Omental fat pad (tissue), 4 donors: Measurements from ENCODE around the gene LLPH. TPM values are rescaled to one million over a fixed set of nuclear protein-coding genes. Genes with fewer than 3 reads are reported as not detected.

Experiments used
- ATAC-seq: fragments of 150-250 bp; one replicate; pipeline ENCODE4 v1.9.1; 2016; ENCODE audit warnings: mild to moderate bottlenecking, moderate library complexity; ENCODE audit not compliant: low FRiP score
- DNase-seq: peaks from one replicate; pipeline ENCODE4 v3.0.0-alpha.2; 2019; ENCODE audit warnings: low spot score
- CTCF ChIP-seq, 3 donors: fragments of 450-650 bp; IDR thresholded peaks; one replicate each; pipeline ENCODE4 v1.5.1; 2016 to 2017; ENCODE audit warnings: antibody characterized with exemption in 3 of 3, mild to moderate bottlenecking in 3 of 3, moderate library complexity in 2 of 3
- total RNA-seq, 4 donors: library from RNA; depleted of rRNA; stranded (reverse); fragments of >200 nt; gene quantifications; one replicate each; pipeline ENCODE4 v1.1.0, GENCODE V29; 2016

LLPH gene
- total RNA-seq, 4 donors from 2014 or later: 6.8 to 10.1 (median 7.6) TPM

- TF ChIP-seq CTCF (IDR thresholded peaks at IDR 0.05): no peak
- no peak for ATAC-seq
These were observed 36.0 kb upstream of the LLPH start for GRCh38 chr12:66166561-66166960.

GRCh38 chr12:66165141-66165540 lies 34.6 kb upstream of the LLPH start:
- DNase-seq (no peak), ATAC-seq (no peak)
- TF ChIP-seq CTCF (IDR thresholded peaks at IDR 0.05): no peak

More at GRCh38 chr12:66166561-66166960, 36.0 kb upstream of the LLPH start:
- no peak for DNase-seq

GRCh38 chr12:66164349-66164821 lies 33.8 kb upstream of the LLPH start:
- DNase-seq: no peak

GRCh38 chr12:66163289-66163688 lies 32.7 kb upstream of the LLPH start:
- TF ChIP-seq CTCF (IDR thresholded peaks at IDR 0.05): no peak
- ATAC-seq (no peak), DNase-seq (no peak)

More at GRCh38 chr12:66164349-66164821, 33.8 kb upstream of the LLPH start:
- no peak for ATAC-seq
- TF ChIP-seq CTCF (IDR thresholded peaks at IDR 0.05): no peak

- no peak for DNase-seq
- ATAC-seq: no peak
- no peak for TF ChIP-seq CTCF (IDR thresholded peaks at IDR 0.05)
These were observed 32.2 kb upstream of the LLPH start for GRCh38 chr12:66162701-66163100.

GRCh38 chr12:66160704-66161103 lies 30.2 kb upstream of the LLPH start:
- ATAC-seq (no peak), DNase-seq (no peak)
- TF ChIP-seq CTCF (IDR thresholded peaks at IDR 0.05): no peak

GRCh38 chr12:66159123-66159522 lies 28.6 kb upstream of the LLPH start:
- DNase-seq (no peak), ATAC-seq (no peak)
- TF ChIP-seq CTCF (IDR thresholded peaks at IDR 0.05): no peak
